HG03159 (cell line): ENCODE measurements around the gene PDZD2.
"Not testable (repeated sequence)": the region's sequence is repeated elsewhere in the genome, so short reads cannot be mapped to it uniquely, and the experiment has no call there.

Experiments
- ATAC-seq: cut with Tn5 transposase; IDR thresholded peaks from one replicate; pipeline ENCODE4 v1.9.1; 2021; ENCODE audit warnings: mild to moderate bottlenecking, moderate library complexity; ENCODE audit not compliant: unreplicated experiment

PDZD2 gene

DNA sequence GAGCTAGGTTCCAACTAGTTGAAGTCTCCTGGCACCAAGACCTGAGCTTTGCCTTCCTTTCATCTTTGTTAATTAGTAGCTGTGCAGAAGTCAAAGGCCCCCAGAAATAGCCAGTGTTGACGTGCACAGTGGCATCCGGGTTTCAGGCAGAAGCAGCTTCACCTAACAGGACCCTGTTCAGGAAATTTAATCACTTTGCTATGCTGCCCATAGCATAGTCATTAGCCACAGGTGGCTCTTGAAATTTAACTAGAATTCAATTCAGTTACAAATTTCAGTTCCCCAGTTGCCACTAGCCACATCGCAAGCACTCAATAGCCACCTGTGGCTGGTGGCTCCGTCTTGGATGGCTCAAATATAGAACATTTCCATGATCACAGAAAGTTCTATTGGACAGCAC, 356.1 kb downstream of the PDZD2 start:
- peak; percentile 75 for ATAC-seq

GRCh38 chr5:31995714-31996113, 356.8 kb downstream of the PDZD2 start:
- no peak for ATAC-seq

GRCh38 chr5:31996909-31997308, 358.0 kb downstream of the PDZD2 start:
- ATAC-seq = no peak

DNA sequence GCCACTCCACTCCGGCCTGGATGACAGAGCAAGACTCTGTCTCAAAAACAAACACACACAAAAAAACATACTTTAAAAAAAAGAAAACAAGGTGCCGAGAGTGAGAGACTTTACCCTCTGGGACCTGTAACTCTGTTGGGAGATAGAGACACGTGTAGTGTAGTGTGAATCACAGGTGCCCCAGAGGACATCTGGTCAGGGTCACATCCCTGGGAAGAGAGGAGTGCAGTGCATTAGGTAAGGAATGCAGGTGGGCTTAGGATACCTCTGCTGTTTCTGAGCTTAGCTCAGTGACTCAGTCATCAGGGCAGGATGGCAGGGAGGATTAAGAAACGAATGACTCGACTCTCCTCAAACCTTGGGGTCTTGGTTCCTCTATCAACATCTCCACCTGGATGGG, 360.5 kb downstream of the PDZD2 start:
- ATAC-seq = no peak

- ATAC-seq = no peak
Measured at GRCh38 chr5:32000731-32001130, 361.8 kb downstream of the PDZD2 start.

DNA sequence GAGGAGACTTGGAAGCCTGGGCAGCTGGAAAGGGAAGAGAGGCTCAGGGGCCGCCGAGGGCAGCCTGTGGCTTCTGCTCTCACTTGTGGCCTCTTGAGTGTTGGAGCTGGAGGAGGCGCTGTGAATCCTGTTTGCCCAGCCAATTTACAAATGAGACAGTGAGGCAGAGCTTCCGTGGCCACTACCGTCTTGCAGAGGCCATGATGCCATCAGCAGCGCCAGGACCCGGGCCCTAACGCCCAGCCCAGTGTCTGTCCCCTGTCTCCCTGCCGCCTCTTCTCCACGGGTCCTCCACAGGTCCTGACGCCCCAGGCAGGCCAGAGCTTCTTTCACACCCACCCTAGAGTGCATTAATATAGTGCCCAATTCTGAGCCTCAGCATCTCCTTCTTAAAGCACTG, 362.4 kb downstream of the PDZD2 start:
- ATAC-seq = no peak

- ATAC-seq = no peak
Measured at GRCh38 chr5:32001707-32002106, 362.8 kb downstream of the PDZD2 start.

- ATAC-seq = no peak
Measured at GRCh38 chr5:32002755-32003154, 363.8 kb downstream of the PDZD2 start.

GRCh38 chr5:32003981-32004380, 365.1 kb downstream of the PDZD2 start:
- ATAC-seq = no peak

GRCh38 chr5:32004404-32004803, 365.5 kb downstream of the PDZD2 start:
- peak; percentile 88 for ATAC-seq

DNA sequence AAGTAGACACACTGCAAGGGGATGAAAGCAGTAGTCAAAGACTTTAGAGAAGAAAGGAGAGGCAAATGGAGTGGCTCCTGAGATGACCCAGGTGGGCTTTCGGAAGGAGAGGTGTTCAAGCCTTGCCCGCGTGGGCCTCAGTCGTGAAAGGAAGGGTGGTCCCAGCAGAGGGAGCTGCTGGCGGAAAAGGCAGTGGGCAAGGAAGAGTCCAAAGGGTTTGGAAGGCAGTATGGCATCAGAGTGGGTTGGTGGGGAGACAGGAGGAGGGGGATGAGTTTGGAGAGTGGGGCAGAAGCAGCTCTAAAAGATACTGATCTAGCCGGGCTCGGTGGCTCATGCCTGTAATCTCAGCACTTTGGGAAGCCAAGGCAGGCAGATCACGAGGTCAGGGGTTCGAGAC, 369.8 kb downstream of the PDZD2 start:
- ATAC-seq = no peak

GRCh38 chr5:32013658-32014057, 374.7 kb downstream of the PDZD2 start:
- no peak for ATAC-seq

DNA sequence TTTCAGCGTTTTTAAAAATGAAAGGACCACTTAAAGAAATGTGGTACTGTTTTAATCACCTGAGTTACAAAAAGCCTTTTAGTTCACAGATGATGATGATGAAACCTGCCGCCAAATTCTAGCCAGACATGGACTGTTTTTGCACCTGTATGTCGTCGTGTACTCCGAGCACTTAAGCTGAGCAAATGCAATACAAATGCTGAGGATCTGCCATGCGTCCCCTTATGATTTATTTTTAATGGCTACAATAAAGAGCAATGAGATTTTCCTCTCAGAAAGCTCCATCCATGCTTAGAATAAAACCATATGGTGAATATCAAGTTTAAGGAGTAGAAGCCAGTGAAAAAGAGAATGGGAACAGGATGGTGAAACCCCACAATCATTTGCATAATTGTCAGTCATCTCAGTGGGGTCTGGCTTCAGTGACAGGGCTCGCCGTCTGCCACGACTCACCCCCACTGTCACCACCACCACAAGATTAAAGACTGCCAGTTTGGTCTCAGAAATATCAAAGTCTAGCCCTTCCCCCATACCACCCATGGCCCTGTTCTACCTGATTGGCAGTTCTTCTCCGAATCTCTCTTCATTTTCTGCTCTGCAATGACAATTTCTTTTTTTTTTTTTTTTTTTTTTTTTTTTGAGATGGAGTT, 375.3 kb downstream of the PDZD2 start:
- ATAC-seq = no peak

- not testable (repeated sequence) for ATAC-seq
Measured at GRCh38 chr5:32015262-32015661, 376.3 kb downstream of the PDZD2 start.

DNA sequence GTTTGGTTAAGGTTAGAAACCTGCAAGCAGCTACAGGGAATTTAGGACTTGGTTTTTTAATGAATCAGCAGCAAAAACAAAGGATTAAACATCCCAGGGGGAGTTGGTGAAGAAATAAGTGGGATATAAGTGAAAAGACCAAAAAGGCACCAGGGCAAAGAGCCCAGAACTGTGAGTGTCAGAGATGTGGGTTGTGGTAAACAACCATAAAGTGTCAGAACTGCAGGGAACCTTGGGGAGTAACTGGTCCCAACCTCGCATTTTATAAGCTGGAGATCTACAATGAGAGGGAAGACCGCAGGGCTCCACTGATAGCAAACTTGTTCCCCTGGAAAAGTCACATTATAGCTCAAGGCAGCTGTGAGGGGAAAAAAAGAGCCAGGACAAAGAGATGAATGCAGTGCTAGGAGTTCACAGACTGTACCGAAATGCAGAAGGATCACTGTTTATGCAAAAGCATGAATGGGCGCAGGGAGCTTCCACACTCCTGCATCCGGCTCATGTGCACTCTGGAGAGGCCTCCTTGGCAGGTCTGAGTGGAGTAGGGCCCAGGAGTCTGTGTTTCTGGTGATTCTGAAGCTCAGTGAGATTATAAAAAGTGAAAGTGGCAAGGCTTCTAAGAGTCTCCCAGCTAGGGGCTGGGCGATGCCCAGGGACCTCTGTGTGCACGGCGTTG, 378.9 kb downstream of the PDZD2 start:
- ATAC-seq = no peak

DNA sequence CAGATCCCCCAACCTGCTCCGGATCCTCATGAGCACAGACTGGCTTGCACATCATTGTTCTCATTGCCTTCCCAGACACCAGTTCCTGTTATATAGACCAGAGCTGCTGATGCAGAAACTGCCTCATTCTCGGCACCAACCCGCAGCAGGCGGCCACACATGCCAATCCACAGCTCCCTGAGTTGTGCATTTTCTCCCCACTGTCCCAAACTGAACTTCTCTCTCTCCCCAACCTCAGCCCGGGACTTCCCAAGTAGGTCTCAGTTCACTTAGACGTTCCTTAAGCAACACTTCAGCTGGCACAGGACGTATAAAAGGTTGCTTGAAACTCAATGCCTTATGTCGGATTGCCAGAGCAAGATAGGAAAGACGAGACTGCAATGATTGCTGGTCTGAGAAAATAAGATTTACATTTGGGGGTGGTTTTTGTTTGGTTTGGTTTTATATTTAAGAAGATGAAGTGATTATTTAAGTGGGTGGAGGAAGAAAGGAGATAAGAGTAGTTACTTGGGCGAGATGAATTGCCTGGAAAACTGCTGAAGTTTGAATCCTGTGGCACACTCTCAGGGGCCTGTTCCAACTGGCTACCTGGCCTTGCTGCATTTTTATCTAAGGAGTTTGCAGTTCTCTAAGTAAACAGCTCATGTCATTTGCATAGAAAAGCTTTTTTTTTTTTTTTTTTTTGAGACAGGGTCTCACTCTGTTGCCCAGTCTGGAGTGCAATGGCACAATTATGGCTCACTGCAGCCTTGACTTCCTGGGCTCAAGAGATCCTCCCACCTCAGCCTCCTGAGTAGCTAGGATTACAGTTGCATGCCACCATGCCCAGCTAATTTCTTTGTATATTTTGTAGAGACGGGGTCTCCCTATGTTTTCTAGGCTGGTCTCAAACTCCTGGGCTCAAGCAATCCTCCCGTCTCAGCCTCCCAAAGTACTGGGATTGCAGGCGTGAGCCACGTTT, 379.8 kb downstream of the PDZD2 start:
- ATAC-seq = no peak

GRCh38 chr5:32020271-32020670, 381.3 kb downstream of the PDZD2 start:
- ATAC-seq = peak; percentile 93

GRCh38 chr5:32020946-32021345, 382.0 kb downstream of the PDZD2 start:
- no peak for ATAC-seq

DNA sequence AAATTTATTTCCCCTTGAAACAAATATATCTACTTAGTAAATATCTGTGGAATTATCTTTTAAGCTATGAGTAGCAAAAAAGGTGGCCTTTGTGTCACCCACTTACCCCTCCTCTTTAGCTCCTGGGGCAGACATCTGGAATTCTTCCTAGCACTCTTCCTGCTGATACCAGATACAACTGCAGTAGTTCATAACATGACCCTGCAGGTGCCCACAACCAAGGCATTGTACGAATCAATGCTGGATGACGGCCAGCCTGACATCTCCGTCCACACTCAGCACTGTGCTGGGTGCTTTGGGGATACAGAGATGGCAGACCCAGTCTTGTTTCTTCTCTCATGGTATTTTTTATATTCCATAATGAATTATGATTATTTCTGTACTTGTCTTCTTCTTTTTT, 382.8 kb downstream of the PDZD2 start:
- no peak for ATAC-seq

GRCh38 chr5:32022638-32023037, 383.7 kb downstream of the PDZD2 start:
- no peak for ATAC-seq

DNA sequence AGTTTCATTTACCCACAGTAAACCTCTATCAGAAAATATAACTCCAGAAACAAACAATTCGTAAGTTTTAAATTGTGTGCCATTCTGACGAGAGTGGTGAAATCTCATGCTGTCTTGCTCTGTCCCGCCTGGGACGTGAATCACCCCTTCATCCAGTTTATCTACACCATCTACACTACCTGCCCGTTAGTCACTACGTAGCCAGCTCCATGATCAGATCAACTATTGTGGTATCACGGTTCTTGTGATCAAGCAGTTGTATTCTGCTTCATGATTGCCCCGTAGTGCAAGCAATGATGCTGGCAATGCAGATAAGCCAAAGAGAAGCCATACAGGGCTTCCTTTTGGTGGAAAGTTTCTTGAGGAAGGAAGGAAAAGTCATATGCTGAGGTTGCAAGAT, 384.9 kb downstream of the PDZD2 start:
- no peak for ATAC-seq

DNA sequence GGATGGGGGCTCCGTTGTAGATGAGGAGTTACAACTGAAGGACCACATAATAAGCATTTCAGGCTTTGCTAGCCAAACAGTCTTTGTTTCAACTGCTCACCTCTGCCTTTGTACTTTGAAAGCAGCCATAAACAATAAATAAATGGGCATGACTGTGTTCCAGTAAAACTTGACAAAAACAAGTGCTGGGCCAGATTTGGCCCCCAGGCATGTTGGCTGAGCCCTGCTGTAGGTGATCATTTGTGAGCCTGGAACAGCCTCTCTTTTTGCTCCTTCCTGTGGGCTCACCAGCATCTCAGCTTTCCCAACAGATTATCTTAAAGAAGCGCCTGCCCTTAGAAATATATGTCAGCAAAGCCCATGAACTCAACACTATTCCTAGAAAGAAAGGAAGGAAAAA, 385.8 kb downstream of the PDZD2 start:
- no peak for ATAC-seq
